ENCODE data around the gene ADGRL3.
"Not testable (repeated sequence)": the region's sequence is repeated elsewhere in the genome, so short reads cannot be mapped to it uniquely, and the experiment has no call there.

GRCh38 chr4:61757983-61758382 is 557.9 kb downstream of the ADGRL3 start:
- not testable (repeated sequence) for TF ChIP-seq POLR2A, CTCF (IDR thresholded peaks at IDR 0.05)

Measured in adrenal gland (tissue), 5 donors.